Measurements from ENCODE around the gene LAG3.

The LAG3 gene

GRCh38 chr12:6772726-6773589 is 638 bp downstream of the LAG3 start:
- Histone ChIP-seq H3K27me3 (ENCODE audit: control insufficient read depth in 1 of 2, insufficient read depth in 1 of 2, low read length in 2 of 2) (peaks cover 29 to 33% of the 10 kb centered on the region in 2 experiments), H3K4me2 (ENCODE audit: low read length, poor library complexity, severe bottlenecking) (no peak overlapping the region), H3K4me1 (ENCODE audit: control insufficient read depth, insufficient read depth, low read depth, low read length) (peaks cover 34% of the 10 kb centered on the region), H3K79me1 (replicated peaks; ENCODE audit: low read length, poor library complexity, severe bottlenecking) (peaks cover 6% of the 10 kb centered on the region), H4K91ac (ENCODE audit: low read length) (no peak overlapping the region), H4K8ac (ENCODE audit: low read length) (no peak overlapping the region), H3K27ac (ENCODE audit: low read length, poor library complexity, severe bottlenecking) (no peak overlapping the region), H3K9ac (ENCODE audit: low read length) (no peak overlapping the region), H2AK5ac (ENCODE audit: low read length, severe bottlenecking) (no peak overlapping the region), H2BK12ac (ENCODE audit: low read length in 2 of 2) (peak overlapping the region in 1 of 2 experiments; percentile 31), H3K4me3 (ENCODE audit: insufficient read depth in 1 of 2, low read depth in 1 of 2, low read length in 2 of 2) (no peak overlapping the region), H3K23ac (ENCODE audit: low read length in 2 of 2) (peak overlapping the region in 1 of 2 experiments; percentile 70), H2BK5ac (ENCODE audit: low read depth, low read length, poor library complexity, severe bottlenecking) (no peak overlapping the region), H3K4ac (ENCODE audit: low read depth in 1 of 2, low read length in 2 of 2) (no peak overlapping the region), H3K36me3 (ENCODE audit: control insufficient read depth in 1 of 2, insufficient read depth in 2 of 2, low read depth in 1 of 2, low read length in 2 of 2) (peaks cover 18 to 47% of the 10 kb centered on the region in 2 experiments), H2BK120ac (ENCODE audit: low read depth, low read length) (no peak overlapping the region), H2AFZ (ENCODE audit: low read depth, low read length) (no peak overlapping the region), H3K18ac (ENCODE audit: low read depth in 1 of 2, low read length in 2 of 2) (peak overlapping the region in 1 of 2 experiments; percentile 49), H3K9me3 (ENCODE audit: control insufficient read depth, low read length) (no peaks in the 10 kb centered on the region), H2BK15ac (ENCODE audit: low read depth, poor library complexity, severe bottlenecking) (no peak overlapping the region), H3K14ac (ENCODE audit: low read length in 2 of 2) (peak overlapping the region in 1 of 2 experiments; percentile 29)
- DNase-seq, result no peak
- WGBS, result 48% methylated on average over 21 of the region's 21 CpGs

- DNase-seq, result no peak
- Histone ChIP-seq H4K8ac (ENCODE audit: low read length) (peak overlapping the region; percentile 62), H3K9ac (ENCODE audit: low read length) (no peak overlapping the region), H3K4me2 (ENCODE audit: low read length, poor library complexity, severe bottlenecking) (peak overlapping the region; percentile 49), H3K79me1 (replicated peaks; ENCODE audit: low read length, poor library complexity, severe bottlenecking) (peaks cover 6% of the 10 kb centered on the region), H2BK12ac (ENCODE audit: low read length in 2 of 2) (peak overlapping the region in 1 of 2 experiments; percentile 16), H3K9me3 (ENCODE audit: control insufficient read depth, low read length) (no peaks in the 10 kb centered on the region), H3K23ac (ENCODE audit: low read length in 2 of 2) (no peak overlapping the region), H2AFZ (ENCODE audit: low read depth, low read length) (no peak overlapping the region), H3K27me3 (ENCODE audit: control insufficient read depth in 1 of 2, insufficient read depth in 1 of 2, low read length in 2 of 2) (peaks cover 29 to 33% of the 10 kb centered on the region in 2 experiments), H3K14ac (ENCODE audit: low read length in 2 of 2) (peak overlapping the region in 1 of 2 experiments; percentile 44), H2BK5ac (ENCODE audit: low read depth, low read length, poor library complexity, severe bottlenecking) (no peak overlapping the region), H2BK15ac (ENCODE audit: low read depth, poor library complexity, severe bottlenecking) (no peak overlapping the region), H3K18ac (ENCODE audit: low read depth in 1 of 2, low read length in 2 of 2) (peak overlapping the region in 1 of 2 experiments; percentile 13), H3K27ac (ENCODE audit: low read length, poor library complexity, severe bottlenecking) (no peak overlapping the region), H4K91ac (ENCODE audit: low read length) (no peak overlapping the region), H2AK5ac (ENCODE audit: low read length, severe bottlenecking) (no peak overlapping the region), H3K4ac (ENCODE audit: low read depth in 1 of 2, low read length in 2 of 2) (no peak overlapping the region), H3K4me3 (ENCODE audit: insufficient read depth in 1 of 2, low read depth in 1 of 2, low read length in 2 of 2) (no peak overlapping the region), H3K36me3 (ENCODE audit: control insufficient read depth in 1 of 2, insufficient read depth in 2 of 2, low read depth in 1 of 2, low read length in 2 of 2) (peaks cover 18 to 47% of the 10 kb centered on the region in 2 experiments), H3K4me1 (ENCODE audit: control insufficient read depth, insufficient read depth, low read depth, low read length) (peaks cover 34% of the 10 kb centered on the region), H2BK120ac (ENCODE audit: low read depth, low read length) (no peak overlapping the region)
- 19% methylated on average over 47 of the region's 60 CpGs for WGBS
Measured at GRCh38 chr12:6773590-6774351, 1.5 kb downstream of the LAG3 start.

DNA sequence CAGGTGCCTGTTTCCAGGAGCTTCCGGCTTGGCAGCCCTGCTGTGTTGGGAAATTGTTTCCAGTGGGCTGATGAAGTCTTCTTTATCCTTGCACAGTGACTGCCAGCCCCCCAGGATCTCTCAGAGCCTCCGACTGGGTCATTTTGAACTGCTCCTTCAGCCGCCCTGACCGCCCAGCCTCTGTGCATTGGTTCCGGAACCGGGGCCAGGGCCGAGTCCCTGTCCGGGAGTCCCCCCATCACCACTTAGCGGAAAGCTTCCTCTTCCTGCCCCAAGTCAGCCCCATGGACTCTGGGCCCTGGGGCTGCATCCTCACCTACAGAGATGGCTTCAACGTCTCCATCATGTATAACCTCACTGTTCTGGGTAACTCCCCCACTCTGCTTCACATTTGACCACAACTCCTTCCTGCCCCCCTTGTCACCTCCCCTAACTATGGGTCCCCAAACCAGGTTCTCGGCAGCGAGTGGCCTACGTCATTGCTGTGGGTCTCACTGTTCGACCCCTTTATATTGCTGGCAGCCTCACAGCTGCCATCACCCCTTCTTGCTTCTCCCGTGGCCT is 2.3 kb downstream of the LAG3 start:
- H2BK15ac ChIP-seq (ENCODE audit: low read depth, poor library complexity, severe bottlenecking), result no peak overlapping the region
- no peak overlapping the region for H3K4ac ChIP-seq (ENCODE audit: low read depth in 1 of 2, low read length in 2 of 2)
- peaks cover 29 to 33% of the 10 kb centered on the region in 2 experiments for H3K27me3 ChIP-seq (ENCODE audit: control insufficient read depth in 1 of 2, insufficient read depth in 1 of 2, low read length in 2 of 2)
- no peak for DNase-seq
- no peak overlapping the region for H3K27ac ChIP-seq (ENCODE audit: low read length, poor library complexity, severe bottlenecking)
- no peak overlapping the region for H3K23ac ChIP-seq (ENCODE audit: low read length in 2 of 2)
- WGBS, result 95% methylated on average over 15 of the region's 15 CpGs
- H4K91ac ChIP-seq (ENCODE audit: low read length), result no peak overlapping the region
- peaks cover 15 to 43% of the 10 kb centered on the region in 2 experiments for H3K36me3 ChIP-seq (ENCODE audit: control insufficient read depth in 1 of 2, insufficient read depth in 2 of 2, low read depth in 1 of 2, low read length in 2 of 2)
- H2BK5ac ChIP-seq (ENCODE audit: low read depth, low read length, poor library complexity, severe bottlenecking), result no peak overlapping the region
- H2BK12ac ChIP-seq (ENCODE audit: low read length in 2 of 2), result no peak overlapping the region
- H3K4me2 ChIP-seq (ENCODE audit: low read length, poor library complexity, severe bottlenecking), result no peak overlapping the region
- no peak overlapping the region for H2AFZ ChIP-seq (ENCODE audit: low read depth, low read length)
- no peak overlapping the region for H3K14ac ChIP-seq (ENCODE audit: low read length in 2 of 2)
- H3K9me3 ChIP-seq (ENCODE audit: control insufficient read depth, low read length), result no peaks in the 10 kb centered on the region
- no peak overlapping the region for H2AK5ac ChIP-seq (ENCODE audit: low read length, severe bottlenecking)
- no peak overlapping the region for H3K9ac ChIP-seq (ENCODE audit: low read length)
- H4K8ac ChIP-seq (ENCODE audit: low read length), result no peak overlapping the region
- H2BK120ac ChIP-seq (ENCODE audit: low read depth, low read length), result no peak overlapping the region
- H3K18ac ChIP-seq (ENCODE audit: low read depth in 1 of 2, low read length in 2 of 2), result no peak overlapping the region
- no peak overlapping the region for H3K4me3 ChIP-seq (ENCODE audit: insufficient read depth in 1 of 2, low read depth in 1 of 2, low read length in 2 of 2)
- H3K4me1 ChIP-seq (ENCODE audit: control insufficient read depth, insufficient read depth, low read depth, low read length), result peaks cover 26% of the 10 kb centered on the region
- peaks cover 3% of the 10 kb centered on the region for H3K79me1 ChIP-seq (replicated peaks; ENCODE audit: low read length, poor library complexity, severe bottlenecking)
